HFFc6 (cell line): ENCODE data around the gene TTC3. TPM values are rescaled to one million over a fixed set of nuclear protein-coding genes. Genes with fewer than 3 reads are reported as not detected.

Experiments used
- DNase-seq: peaks from one replicate; pipeline ENCODE4 v3.0.0-alpha.2; 2018
- H3K27ac Mint-ChIP-seq: 2 replicates; pipeline ENCODE4 v1.8.0; 2020; ENCODE audit warnings: mild to moderate bottlenecking, mixed read lengths
- H3K27me3 Mint-ChIP-seq: 2 replicates; pipeline ENCODE4 v1.8.0; 2021; ENCODE audit warnings: mild to moderate bottlenecking, moderate library complexity, mixed read lengths; ENCODE audit not compliant: insufficient read depth
- H3K36me3 Mint-ChIP-seq: 2 replicates; pipeline ENCODE4 v1.8.0; 2021; ENCODE audit warnings: low read depth, mixed read lengths
- H3K4me1 Mint-ChIP-seq: 2 replicates; pipeline ENCODE4 v1.8.0; 2020; ENCODE audit warnings: low read depth, mixed read lengths
- H3K4me3 Mint-ChIP-seq: 2 replicates; pipeline ENCODE4 v1.8.0; 2020; ENCODE audit warnings: mild to moderate bottlenecking, moderate library complexity, mixed read lengths
- H3K9me3 Mint-ChIP-seq: 2 replicates; pipeline ENCODE4 v1.8.0; 2020; ENCODE audit warnings: mild to moderate bottlenecking, mixed read lengths
- CTCF ChIP-seq: fragments of 200-600 bp; sonication (generic); IDR thresholded peaks from 2 replicates; pipeline ENCODE4 v1.5.0; 2021; ENCODE audit warnings: antibody characterized with exemption, mild to moderate bottlenecking
- total RNA-seq, 6 experiments: library from RNA; stranded (reverse); fragmentation: NEBNext Ultra II Directional; extraction: Animal tissue kit (Norgen Biotek cat#: 25700); gene quantifications; 2 replicates in 1 of 6; 3 replicates in 5 of 6; pipeline ENCODE4 v1.2.3, GENCODE V29; 2021

The TTC3 gene
- total RNA-seq, 6 experiments from 2014 or later: 123 to 173 (median 134) TPM

GRCh38 chr21:37166733-37167132 is 93.7 kb downstream of the TTC3 start:
- Mint-ChIP-seq H3K27me3 (no peaks in the 10 kb centered on the region; the same call in 1 of the 2 replicates), H3K27ac (no peak overlapping the region), H3K36me3 (peaks cover 20% of the 10 kb centered on the region), H3K4me1 (peaks cover 8% of the 10 kb centered on the region; the same call in 1 of the 2 replicates), H3K9me3 (no peaks in the 10 kb centered on the region), H3K4me3 (no peak overlapping the region; the same call in 1 of the 2 replicates)
- DNase-seq: no peak
- peak; percentile 44 for TF ChIP-seq CTCF

GRCh38 chr21:37168666-37169065 is 95.6 kb downstream of the TTC3 start:
- no peak overlapping the region for H3K27ac Mint-ChIP-seq
- H3K4me1 Mint-ChIP-seq: peaks cover 18% of the 10 kb centered on the region; the same call in 1 of the 2 replicates
- no peak overlapping the region for H3K4me3 Mint-ChIP-seq
- DNase-seq: no peak
- peaks cover 31% of the 10 kb centered on the region for H3K36me3 Mint-ChIP-seq
- H3K27me3 Mint-ChIP-seq: no peaks in the 10 kb centered on the region; the same call in 1 of the 2 replicates
- no peak for TF ChIP-seq CTCF
- no peaks in the 10 kb centered on the region for H3K9me3 Mint-ChIP-seq

- Mint-ChIP-seq H3K36me3 (peaks cover 34% of the 10 kb centered on the region), H3K4me3 (no peak overlapping the region), H3K27ac (no peak overlapping the region), H3K27me3 (no peaks in the 10 kb centered on the region), H3K9me3 (no peaks in the 10 kb centered on the region), H3K4me1 (peaks cover 18% of the 10 kb centered on the region; the same call in 1 of the 2 replicates)
- no peak for TF ChIP-seq CTCF
- no peak for DNase-seq
Measured at GRCh38 chr21:37172646-37173045, 99.6 kb downstream of the TTC3 start.

- Mint-ChIP-seq H3K36me3 (peaks cover 37% of the 10 kb centered on the region), H3K27me3 (no peaks in the 10 kb centered on the region), H3K27ac (no peak overlapping the region), H3K4me1 (peaks cover 10% of the 10 kb centered on the region; the same call in 1 of the 2 replicates), H3K4me3 (no peak overlapping the region), H3K9me3 (no peaks in the 10 kb centered on the region)
- no peak for DNase-seq
- no peak for TF ChIP-seq CTCF
Measured at GRCh38 chr21:37176716-37177115, 103.7 kb downstream of the TTC3 start.

GRCh38 chr21:37181059-37181458 is 108.0 kb downstream of the TTC3 start:
- Mint-ChIP-seq H3K9me3 (no peaks in the 10 kb centered on the region), H3K4me1 (no peaks in the 10 kb centered on the region), H3K4me3 (no peak overlapping the region), H3K27ac (peak overlapping the region; percentile 18; the same call in 1 of the 2 replicates), H3K36me3 (peaks cover 29% of the 10 kb centered on the region), H3K27me3 (no peaks in the 10 kb centered on the region)
- TF ChIP-seq CTCF: no peak
- no peak for DNase-seq

GRCh38 chr21:37182222-37182621 is 109.2 kb downstream of the TTC3 start:
- TF ChIP-seq CTCF: no peak
- Mint-ChIP-seq H3K36me3 (peaks cover 37% of the 10 kb centered on the region), H3K9me3 (no peaks in the 10 kb centered on the region), H3K4me1 (no peaks in the 10 kb centered on the region), H3K27ac (no peak overlapping the region), H3K4me3 (no peak overlapping the region), H3K27me3 (no peaks in the 10 kb centered on the region)
- DNase-seq: no peak
